HCT116 (cell line): ENCODE results near the gene OPALIN. TPM values are rescaled to one million over a fixed set of nuclear protein-coding genes. Genes with fewer than 3 reads are reported as not detected.

Experiments
- ATAC-seq: fragments of 200-7000 bp; cut with Tn5 transposase; 2 replicates; pipeline ENCODE4 v1.9.1; 2020; ENCODE audit warnings: mild to moderate bottlenecking, moderate library complexity
- BruUV-seq: library from RNA; stranded (reverse); fragments of 400-500 nt; replicated peaks from 2 replicates; lab custom pipeline; 2021; lab: Mats Ljungman, UMichigan
- CTCF ChIA-PET: fragments of 300-600 bp; sonication (Branson Sonifier 250); formaldehyde crosslinking; loops from one replicate; lab custom pipeline; 2021; ENCODE audit warnings: antibody characterized with exemption; lab: Charles Lee
- POLR2A ChIA-PET: fragments of 300-600, 350-600 bp; sonication (Branson Sonifier 250); formaldehyde crosslinking; loops from one replicate; lab custom pipeline; 2021; ENCODE audit warnings: antibody characterized with exemption; lab: Charles Lee
- RAD21 ChIA-PET, 2 experiments: fragments of 300-600 bp; sonication (Branson Sonifier 250); formaldehyde crosslinking; loops; one replicate each; lab custom pipeline; 2023; ENCODE audit warnings: low total read pairs in 2 of 2; ENCODE audit not compliant: uncharacterized antibody in 2 of 2, unreplicated experiment in 2 of 2, low non-redundant PET in 1 of 2; lab: Charles Lee
- DNase-seq: peaks from one replicate; pipeline ENCODE4 v3.0.0-alpha.2; 2010; ENCODE audit warnings: low read depth, low spot score
- H2AFZ ChIP-seq: fragments of 200-600 bp; shearing (Covaris generic), sonication (generic); 2 replicates; pipeline ENCODE4 v1.6.1; 2017; ENCODE audit warnings: low read depth, mixed run types, mixed read lengths, antibody characterized with exemption, low read length; ENCODE audit not compliant: poor library complexity, severe bottlenecking
- H3K27ac ChIP-seq: 2 replicates; pipeline ENCODE4 v1.5.1; 2012; ENCODE audit warnings: low read depth, low read length
- H3K27me3 ChIP-seq: fragments of 200-600 bp; sonication (generic); 2 replicates; pipeline ENCODE4 v1.6.1; 2016; ENCODE audit warnings: mixed run types, low read length, mixed read lengths; ENCODE audit not compliant: insufficient read depth
- H3K36me3 ChIP-seq, 2 experiments: fragments of 200-500 bp in 1 of 2; fragments of 200-600 bp in 1 of 2; sonication (Bioruptor generic) in 1 of 2; sonication (generic) in 1 of 2; 2 replicates each; pipeline versions ENCODE4 v1.5.1 to v1.6.1; 2014 to 2016; ENCODE audit warnings: low read length in 2 of 2, inconsistent platforms in 1 of 2, mixed read lengths in 1 of 2, mixed run types in 1 of 2; ENCODE audit not compliant: insufficient read depth in 2 of 2, control insufficient read depth in 1 of 2
- H3K4me1 ChIP-seq, 2 experiments: fragments of 200-600 bp in 1 of 2; sonication (generic) in 1 of 2; 2 replicates each; pipeline versions ENCODE4 v1.5.1 to v1.6.1; 2012 to 2017; ENCODE audit warnings: low read length in 2 of 2, inconsistent platforms in 1 of 2, mild to moderate bottlenecking in 1 of 2, mixed read lengths in 1 of 2, mixed run types in 1 of 2, moderate library complexity in 1 of 2; ENCODE audit not compliant: insufficient read depth in 2 of 2, control insufficient read depth in 1 of 2
- H3K4me2 ChIP-seq: fragments of 200-600 bp; sonication (generic); 2 replicates; pipeline ENCODE4 v1.6.1; 2017; ENCODE audit warnings: mixed run types, low read length, mixed read lengths
- H3K4me3 ChIP-seq, 2 experiments: fragments of 200-600 bp in 1 of 2; sonication (generic) in 1 of 2; replicated peaks in 1 of 2; 2 replicates each; pipeline ENCODE4 v1.5.1; 2011 to 2016; ENCODE audit warnings: low read length in 2 of 2, control low read depth in 1 of 2, low read depth in 1 of 2, mild to moderate bottlenecking in 1 of 2, mixed read lengths in 1 of 2, mixed run types in 1 of 2
- H3K79me2 ChIP-seq: fragments of 200-600 bp; sonication (generic); 2 replicates; pipeline ENCODE4 v1.6.1; 2017; ENCODE audit warnings: mild to moderate bottlenecking, mixed run types, low read length, moderate library complexity, mixed read lengths; ENCODE audit not compliant: insufficient read depth
- H3K9ac ChIP-seq: fragments of 200-600 bp; sonication (generic); 2 replicates; pipeline ENCODE4 v1.6.1; 2016; ENCODE audit warnings: low read length, mixed read lengths
- H3K9me2 ChIP-seq: fragments of 200-600 bp; sonication (generic), shearing (Covaris generic); 2 replicates; pipeline ENCODE4 v1.6.1; 2017; ENCODE audit warnings: mixed run types, mild to moderate bottlenecking, moderate library complexity; ENCODE audit not compliant: insufficient read depth
- H3K9me3 ChIP-seq, 2 experiments: fragments of 200-500 bp in 1 of 2; fragments of 200-600 bp in 1 of 2; sonication (Bioruptor generic) in 1 of 2; sonication (generic) in 1 of 2; 2 replicates each; pipeline ENCODE4 v1.6.1; 2014 to 2017; ENCODE audit warnings: low read length in 2 of 2, mixed read lengths in 2 of 2, inconsistent platforms in 1 of 2, low read depth in 1 of 2, mild to moderate bottlenecking in 1 of 2, mixed run types in 1 of 2, moderate library complexity in 1 of 2; ENCODE audit not compliant: control insufficient read depth in 1 of 2, insufficient read depth in 1 of 2
- H4K20me1 ChIP-seq: fragments of 200-600 bp; sonication (generic), shearing (Covaris generic); 2 replicates; pipeline ENCODE4 v1.6.1; 2017; ENCODE audit warnings: mixed run types, mild to moderate bottlenecking, moderate library complexity; ENCODE audit not compliant: insufficient read depth
- ATF3 ChIP-seq: IDR thresholded peaks from 2 replicates; pipeline ENCODE4 v1.6.1; 2012
- POLR2A ChIP-seq: IDR thresholded peaks from 2 replicates; pipeline ENCODE4 v1.7.0; 2011; ENCODE audit warnings: borderline replicate concordance; ENCODE audit not compliant: insufficient read depth, insufficient read length; ENCODE audit errors: extremely low read depth
- RAD21 ChIP-seq: IDR thresholded peaks from 2 replicates; pipeline ENCODE4 v1.6.1; 2012; ENCODE audit warnings: low read depth, mild to moderate bottlenecking
- intact Hi-C: fragments of 100-400 bp; cut with micrococcal nuclease; formaldehyde crosslinking; loops from 2 replicates; pipeline ENCODE4 v1.10.0; 2022
- total RNA-seq: library from RNA; stranded (reverse); gene quantifications from one replicate; pipeline ENCODE4 v1.2.1, GENCODE V29; 2021; ENCODE audit not compliant: unreplicated experiment

Gene OPALIN
- total RNA-seq, 1 experiment from 2014 or later = not detected

GRCh38 chr10:96324447-96324846 lies 34.4 kb downstream of the OPALIN start:
- Histone ChIP-seq H4K20me1 (no peaks in the 10 kb centered on the region), H3K4me2 (no peak overlapping the region), H3K36me3 (no peaks in the 10 kb centered on the region), H3K9ac (no peak overlapping the region), H3K9me2 (no peaks in the 10 kb centered on the region), H3K9me3 (no peaks in the 10 kb centered on the region), H3K27ac (no peak overlapping the region), H2AFZ (no peak overlapping the region), H3K27me3 (peaks cover 5% of the 10 kb centered on the region; the same call in 1 of the 2 replicates), H3K4me3 (no peak overlapping the region), H3K4me1 (no peaks in the 10 kb centered on the region), H3K79me2 (no peaks in the 10 kb centered on the region)
- RAD21 ChIA-PET = interaction anchor here (0.7 to 0.9 kb wide), 2 partner anchors 278 to 308 kb away, joined by 3 read pairs; no protein-coding TSS in a partner anchor
- no peak for DNase-seq
- POLR2A ChIA-PET = no interaction called here
- CTCF ChIA-PET = interaction anchor here (2.3 kb wide), 1 partner anchor 10 kb away, joined by 10 read pairs; no protein-coding TSS in a partner anchor
- TF ChIP-seq POLR2A (no peak), RAD21 (peak; percentile 25; the same call in 1 of the 2 replicates)
- no peak for ATAC-seq
- intact Hi-C loops = no loop called here
- BruUV-seq = no TSS peak

- no TSS peak for BruUV-seq
- DNase-seq (no peak), ATAC-seq (no peak)
- Histone ChIP-seq H3K4me3 (no peak overlapping the region), H3K36me3 (no peaks in the 10 kb centered on the region), H3K4me1 (no peaks in the 10 kb centered on the region), H3K9ac (no peak overlapping the region), H2AFZ (no peak overlapping the region), H4K20me1 (no peaks in the 10 kb centered on the region), H3K9me3 (no peaks in the 10 kb centered on the region), H3K79me2 (no peaks in the 10 kb centered on the region), H3K4me2 (no peak overlapping the region), H3K27me3 (peaks cover 5% of the 10 kb centered on the region; the same call in 1 of the 2 replicates), H3K9me2 (no peaks in the 10 kb centered on the region), H3K27ac (no peak overlapping the region)
- intact Hi-C loops = no loop called here
- ChIA-PET RAD21 (no interaction called here), CTCF (interaction anchor here (1.0 kb wide), 1 partner anchor 12 kb away, joined by 4 read pairs; no protein-coding TSS in a partner anchor), POLR2A (no interaction called here)
- no peak for TF ChIP-seq ATF3
These were observed 36.5 kb downstream of the OPALIN start for GRCh38 chr10:96322275-96322674.
